Left lung (tissue), 14 donors: ENCODE measurements around the gene TSGA10IP. TPM values are rescaled to one million over a fixed set of nuclear protein-coding genes. Genes with fewer than 3 reads are reported as not detected.

Source experiments
- ATAC-seq: fragments of 200-7000 bp; cut with Tn5 transposase; one replicate; pipeline ENCODE4 v1.9.1; 2020; ENCODE audit warnings: moderate library complexity
- DNase-seq, 4 donors: peaks; one replicate each; pipeline ENCODE4 v3.0.0-alpha.2; 2013 to 2020
- H3K27ac ChIP-seq, 2 donors: fragments of 200-600 bp; sonication (generic) in 1 of 2; one replicate each; pipeline versions ENCODE4 v1.5.0 to v1.8.0; 2020 to 2021
- H3K27me3 ChIP-seq, 2 donors: fragments of 200-600 bp; sonication (generic) in 1 of 2; one replicate each; pipeline versions ENCODE4 v1.5.0 to v1.8.0; 2020 to 2021
- H3K36me3 ChIP-seq, 2 donors: fragments of 200-600 bp; sonication (generic) in 1 of 2; one replicate each; pipeline versions ENCODE4 v1.5.0 to v1.8.0; 2020 to 2021
- H3K4me1 ChIP-seq, 2 donors: fragments of 200-600 bp; one replicate each; pipeline ENCODE4 v1.8.0; 2021
- H3K4me3 ChIP-seq, 2 donors: fragments of 200-600 bp; sonication (generic) in 1 of 2; one replicate each; pipeline versions ENCODE4 v1.5.0 to v1.8.0; 2020 to 2021; ENCODE audit warnings: mild to moderate bottlenecking in 1 of 2
- H3K9me3 ChIP-seq, 2 donors: fragments of 200-600 bp; sonication (generic) in 1 of 2; one replicate each; pipeline versions ENCODE4 v1.5.0 to v1.8.0; 2020 to 2021
- CTCF ChIP-seq, 2 donors: fragments of 200-600 bp; sonication (generic) in 1 of 2; IDR thresholded peaks; one replicate each; pipeline versions ENCODE4 v1.5.0 to v1.8.0; 2021; ENCODE audit warnings: antibody characterized with exemption in 2 of 2
- intact Hi-C, 2 donors: fragments of 100-400 bp; cut with DNase I; formaldehyde crosslinking; loops; one replicate each; pipeline versions ENCODE4 v1.11.2 to v1.14.2; 2022
- long read RNA-seq, 12 donors: library from polyadenylated mRNA in 2 of 12; unstranded in 2 of 12; transcript quantifications; one replicate each; pipeline ENCODE4 v2.0.0 and lab custom pipeline, GENCODE V29; 2019 to 2026
- polyA plus RNA-seq, 6 donors: library from polyadenylated mRNA; unstranded; fragments of 120-200 nt; gene quantifications; one replicate each; pipeline ENCODE4 v1.2.1, GENCODE V29; 2013; ENCODE audit not compliant: insufficient read length in 6 of 6
- total RNA-seq, 2 donors: library from RNA; stranded (reverse); fragmentation: NEBNext Ultra II Directional; extraction: Animal tissue kit (Norgen Biotek cat#: 25700); gene quantifications; one replicate each; pipeline ENCODE4 v1.2.1, GENCODE V29; 2021
- donor health status: DM: no; HTN: yes; CAD: no.
- donor health status: DM: no; HTN: no; CAD: no.

Gene TSGA10IP
- total RNA-seq (not detected), polyA plus RNA-seq (1 to 10 TPM in 1 of 6 donors, under 1 TPM in 4, not detected in 1; 0.26 to 1.0 (median 0.79) TPM)
- long read RNA-seq, donor 1 = 0 reads
- long read RNA-seq, donor 2 = 0 reads
- long read RNA-seq, donor 3 = 0 reads
- long read RNA-seq, donor 4, partial matches to known transcripts = 0 of 1 reads
- long read RNA-seq, donor 4, other reads (novel, unspliced or antisense) = 1 of 1 reads
- long read RNA-seq, donor 5 = 0 reads
- long read RNA-seq, donor 6 = 0 reads
- long read RNA-seq, donor 7 = 0 reads
- long read RNA-seq, donor 8 = 0 reads
- long read RNA-seq, donor 9 = 0 reads
- long read RNA-seq, donor 10, partial matches to known transcripts = 0 of 1 reads
- long read RNA-seq, donor 10, other reads (novel, unspliced or antisense) = 1 of 1 reads
- long read RNA-seq, donor 11 = 0 reads
- long read RNA-seq, donor 12 = 0 reads

DNA sequence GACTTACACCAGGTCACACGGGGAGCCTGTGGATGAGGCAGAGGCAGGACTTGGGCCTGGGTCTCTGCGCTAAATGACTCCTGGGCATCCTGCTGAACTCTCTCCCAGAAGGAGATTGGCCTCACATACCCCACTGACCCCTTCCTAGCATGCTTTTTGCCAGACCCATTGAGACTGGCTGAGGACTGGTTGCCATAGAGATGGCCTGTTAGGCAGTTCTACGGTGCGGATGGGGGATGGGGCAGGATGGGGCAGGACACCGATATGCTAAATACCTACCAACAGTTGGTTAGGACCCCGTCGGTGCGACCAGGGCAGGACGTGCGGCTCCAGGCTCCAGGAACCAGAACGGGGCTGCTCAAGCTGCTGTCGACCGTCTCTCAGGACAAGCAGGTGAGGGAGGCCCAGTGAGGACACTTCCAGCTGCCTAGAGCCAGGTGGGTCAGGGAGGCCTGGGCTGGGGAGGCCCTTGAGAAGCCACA is at the start of gene TSGA10IP:
Gene TSGA10IP (plus strand): TSS at position 51 of the 482 bp plus-strand sequence. CDS start 196 bp downstream, at position 247.
- Histone ChIP-seq H3K27ac (no peak within 1 kb of the TSS), H3K4me3 (no peak within 1 kb of the TSS), H3K27me3 (peaks cover 0 to 10% of the 10 kb centered on the region in 2 donors), H3K4me1 (peaks cover 0 to 19% of the 10 kb centered on the region in 2 donors), H3K36me3 (no peaks in the 10 kb centered on the region), H3K9me3 (no peaks in the 10 kb centered on the region)
- no peak for TF ChIP-seq CTCF (IDR thresholded peaks at IDR 0.05)
- intact Hi-C loops = no loop called here
- DNase-seq (peak in 1 of 4 donors; percentile 70), ATAC-seq (no peak)

DNA sequence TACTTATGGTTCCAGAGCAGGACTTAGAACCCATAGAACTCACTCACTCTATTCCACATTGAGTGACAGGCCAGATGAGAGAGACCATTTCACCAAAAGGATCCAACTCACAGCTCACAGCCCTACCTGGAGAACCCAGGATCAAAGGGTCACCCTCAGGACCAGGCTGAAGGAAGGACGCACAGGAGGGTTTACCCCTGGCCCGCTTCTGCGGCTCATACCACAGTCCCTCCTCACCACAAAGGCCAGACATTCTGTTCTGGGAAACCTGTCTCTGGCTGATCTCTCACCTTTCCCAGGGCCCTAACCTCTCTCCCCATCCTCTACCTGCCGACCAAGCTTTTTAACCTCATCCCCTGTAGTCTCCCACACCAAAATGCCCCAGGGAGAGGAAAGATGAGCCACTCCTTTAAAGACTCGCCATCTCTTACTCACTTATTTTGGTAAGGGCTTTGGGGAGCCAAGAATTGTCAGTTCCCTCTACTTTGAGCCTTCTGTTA is 49.7 kb upstream of the TSGA10IP start:
- no peak for ATAC-seq
- peaks cover 14 to 92% of the 10 kb centered on the region in 2 donors for H3K4me1 ChIP-seq

GRCh38 chr11:65896034-65896999 is 49.0 kb upstream of the TSGA10IP start:
- intact Hi-C loops = no loop called here
- H3K4me1 ChIP-seq = peaks cover 14 to 88% of the 10 kb centered on the region in 2 donors
- DNase-seq = peak in 1 of 4 donors; percentile 66

More for the DNA sequence above, 49.7 kb upstream of the TSGA10IP start:
- H3K9me3 ChIP-seq = no peaks in the 10 kb centered on the region
- H3K27ac ChIP-seq = no peak overlapping the region
- peak in 1 of 4 donors; percentile 20 for DNase-seq
- no peak overlapping the region for H3K4me3 ChIP-seq
- peaks cover 0 to 7% of the 10 kb centered on the region in 2 donors for H3K27me3 ChIP-seq
- peaks cover 0 to 30% of the 10 kb centered on the region in 2 donors for H3K36me3 ChIP-seq
- no peak for TF ChIP-seq CTCF (IDR thresholded peaks at IDR 0.05)
- intact Hi-C loops = no loop called here

GRCh38 chr11:65897020-65897471 is 48.2 kb upstream of the TSGA10IP start:
- H3K4me1 ChIP-seq = peaks cover 9 to 80% of the 10 kb centered on the region in 2 donors
- no peak for TF ChIP-seq CTCF (IDR thresholded peaks at IDR 0.05)
- intact Hi-C loops = no loop called here
- H3K27me3 ChIP-seq = peaks cover 0 to 7% of the 10 kb centered on the region in 2 donors
- H3K36me3 ChIP-seq = peaks cover 0 to 27% of the 10 kb centered on the region in 2 donors
- ATAC-seq (no peak), DNase-seq (no peak)
- no peak overlapping the region for H3K27ac ChIP-seq
- no peak overlapping the region for H3K4me3 ChIP-seq
- no peaks in the 10 kb centered on the region for H3K9me3 ChIP-seq

More at GRCh38 chr11:65896034-65896999, 49.0 kb upstream of the TSGA10IP start:
- Histone ChIP-seq H3K27me3 (peaks cover 0 to 7% of the 10 kb centered on the region in 2 donors), H3K4me3 (no peak overlapping the region), H3K9me3 (no peaks in the 10 kb centered on the region), H3K27ac (no peak overlapping the region), H3K36me3 (peaks cover 0 to 30% of the 10 kb centered on the region in 2 donors)
- ATAC-seq = no peak
- TF ChIP-seq CTCF (IDR thresholded peaks at IDR 0.05) = no peak
